Astrocyte of the cerebellum (primary cell): Measurements from ENCODE around the gene PTCHD4.
A peak's percentile ranks its signal among the peaks of the same experiment; 100 is the strongest.

Experiments used
- DNase-seq: peaks from one replicate; pipeline ENCODE4 v3.0.0-alpha.2; 2011; ENCODE audit warnings: low read depth
- H3K4me3 ChIP-seq: 2 replicates; pipeline ENCODE4 v1.5.1; 2011; ENCODE audit warnings: mild to moderate bottlenecking, low read depth, low read length, moderate library complexity
- in situ Hi-C: cut with HindIII; loops from 2 replicates; pipeline ENCODE4 v1.10.0; 2017; ENCODE audit warnings: low sequenced_read_pairs
- TF ChIP-seq, protein P1 (sequence below): IDR thresholded peaks from 2 replicates; pipeline ENCODE4 v1.5.1; 2012; ENCODE audit warnings: low read length, low read depth, moderate library complexity, mild to moderate bottlenecking; ENCODE audit errors: missing control alignments

Gene PTCHD4

DNA sequence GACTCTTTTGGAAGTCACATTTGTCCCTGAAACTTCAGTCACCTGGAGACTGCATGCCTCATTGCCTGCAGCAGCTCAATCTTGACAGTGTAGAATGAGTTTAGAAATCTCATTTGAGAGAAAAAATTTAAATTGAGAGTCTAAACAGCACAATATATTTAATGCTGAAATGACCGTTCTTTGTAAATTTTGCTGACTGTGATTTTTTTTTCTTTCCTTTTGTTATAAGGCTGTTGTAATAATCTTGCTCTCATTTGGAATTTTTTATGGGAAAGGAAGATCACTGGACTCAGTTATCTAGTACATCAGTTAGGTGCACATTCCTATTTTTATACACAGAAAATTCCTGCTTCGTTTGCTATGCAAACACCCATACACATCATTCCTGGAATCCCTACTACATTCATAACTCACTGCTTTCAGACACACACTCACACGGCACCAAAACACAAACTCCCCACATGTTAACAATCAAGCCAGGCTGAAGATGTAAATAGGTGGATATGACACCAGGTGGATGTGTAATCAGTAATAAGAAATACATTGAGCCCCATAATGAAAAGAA, 43.8 kb downstream of the PTCHD4 start:
- in situ Hi-C loops, result no loop called here
- H3K4me3 ChIP-seq, result no peak overlapping the region
- TF ChIP-seq, protein P1, sequence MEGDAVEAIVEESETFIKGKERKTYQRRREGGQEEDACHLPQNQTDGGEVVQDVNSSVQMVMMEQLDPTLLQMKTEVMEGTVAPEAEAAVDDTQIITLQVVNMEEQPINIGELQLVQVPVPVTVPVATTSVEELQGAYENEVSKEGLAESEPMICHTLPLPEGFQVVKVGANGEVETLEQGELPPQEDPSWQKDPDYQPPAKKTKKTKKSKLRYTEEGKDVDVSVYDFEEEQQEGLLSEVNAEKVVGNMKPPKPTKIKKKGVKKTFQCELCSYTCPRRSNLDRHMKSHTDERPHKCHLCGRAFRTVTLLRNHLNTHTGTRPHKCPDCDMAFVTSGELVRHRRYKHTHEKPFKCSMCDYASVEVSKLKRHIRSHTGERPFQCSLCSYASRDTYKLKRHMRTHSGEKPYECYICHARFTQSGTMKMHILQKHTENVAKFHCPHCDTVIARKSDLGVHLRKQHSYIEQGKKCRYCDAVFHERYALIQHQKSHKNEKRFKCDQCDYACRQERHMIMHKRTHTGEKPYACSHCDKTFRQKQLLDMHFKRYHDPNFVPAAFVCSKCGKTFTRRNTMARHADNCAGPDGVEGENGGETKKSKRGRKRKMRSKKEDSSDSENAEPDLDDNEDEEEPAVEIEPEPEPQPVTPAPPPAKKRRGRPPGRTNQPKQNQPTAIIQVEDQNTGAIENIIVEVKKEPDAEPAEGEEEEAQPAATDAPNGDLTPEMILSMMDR, result no peak
- no peak for DNase-seq

DNA sequence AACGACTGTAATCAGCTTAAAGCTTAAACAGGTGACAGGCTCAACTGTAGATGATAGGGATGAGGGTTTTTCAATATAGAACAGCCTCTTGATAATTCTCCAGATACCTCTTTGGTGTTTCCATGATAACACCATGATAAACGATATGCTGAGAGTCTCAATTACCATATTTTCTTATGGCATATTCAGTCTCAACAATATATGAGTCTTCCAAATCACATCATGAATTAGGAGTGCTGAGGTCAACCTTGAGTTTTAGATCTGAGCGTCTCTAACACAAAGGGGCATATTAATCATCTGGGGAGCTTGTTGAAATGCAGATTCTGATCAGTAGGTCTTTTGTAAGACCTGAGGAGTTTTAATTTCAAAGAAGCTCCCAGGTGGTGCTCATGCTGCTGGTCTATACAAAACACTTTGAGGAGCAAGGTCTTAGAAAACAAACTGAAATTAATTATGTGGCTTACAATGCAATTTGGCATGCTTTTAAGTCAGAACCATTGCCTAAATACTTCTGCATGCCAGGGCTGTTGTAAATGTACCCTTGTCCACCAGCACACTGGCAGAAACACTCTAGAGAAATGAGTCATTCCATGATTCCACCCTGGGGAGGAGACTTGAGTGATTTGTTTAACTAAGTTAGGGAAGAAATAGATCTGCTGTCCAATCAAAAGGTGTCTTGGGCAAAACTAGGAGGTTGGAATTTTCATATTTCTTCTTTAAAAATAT, 49.6 kb downstream of the PTCHD4 start:
- in situ Hi-C loops, result no loop called here
- H3K4me3 ChIP-seq, result no peak overlapping the region
- peak; percentile 15 for DNase-seq
- TF ChIP-seq, protein P1, result no peak
